Mammary epithelial cell (primary cell): Measurements from ENCODE around the gene LAMP5.

Experiments
- EZH2 ChIP-seq: IDR thresholded peaks from 2 replicates; pipeline ENCODE4 v1.6.1; 2012; ENCODE audit warnings: low read length, inconsistent platforms, borderline replicate concordance
- TF ChIP-seq, protein P1 (sequence below), 2 donors: IDR thresholded peaks in 1 of 2; conservative IDR thresholded peaks in 1 of 2; 2 replicates each; pipeline ENCODE4 v1.5.1; 2011 to 2012; ENCODE audit warnings: inconsistent platforms in 2 of 2, low read length in 2 of 2, mild to moderate bottlenecking in 2 of 2, control low read depth in 1 of 2, low read depth in 1 of 2; ENCODE audit not compliant: insufficient read depth in 1 of 2; ENCODE audit errors: extremely low read depth in 1 of 2

DNA sequence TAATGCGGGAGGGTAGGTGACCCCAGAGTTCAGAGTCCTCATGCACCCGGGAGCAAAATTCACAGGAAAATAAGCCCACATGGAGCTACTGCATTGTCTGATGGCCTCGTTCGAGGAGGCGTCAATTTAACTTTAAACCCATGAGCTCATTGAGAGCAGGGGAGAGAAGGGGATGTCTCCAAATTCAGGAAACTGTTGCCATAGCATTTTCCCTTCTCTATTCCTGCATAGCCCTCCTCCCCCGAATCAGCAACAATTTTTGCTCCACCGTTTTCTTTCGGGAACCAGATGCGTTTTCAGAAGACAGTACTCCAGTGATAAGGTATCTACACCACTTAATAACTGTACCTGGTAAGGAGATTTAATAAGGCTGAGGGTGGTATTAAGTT is 324 bp upstream of the LAMP5 start:
- TF ChIP-seq, protein P1, sequence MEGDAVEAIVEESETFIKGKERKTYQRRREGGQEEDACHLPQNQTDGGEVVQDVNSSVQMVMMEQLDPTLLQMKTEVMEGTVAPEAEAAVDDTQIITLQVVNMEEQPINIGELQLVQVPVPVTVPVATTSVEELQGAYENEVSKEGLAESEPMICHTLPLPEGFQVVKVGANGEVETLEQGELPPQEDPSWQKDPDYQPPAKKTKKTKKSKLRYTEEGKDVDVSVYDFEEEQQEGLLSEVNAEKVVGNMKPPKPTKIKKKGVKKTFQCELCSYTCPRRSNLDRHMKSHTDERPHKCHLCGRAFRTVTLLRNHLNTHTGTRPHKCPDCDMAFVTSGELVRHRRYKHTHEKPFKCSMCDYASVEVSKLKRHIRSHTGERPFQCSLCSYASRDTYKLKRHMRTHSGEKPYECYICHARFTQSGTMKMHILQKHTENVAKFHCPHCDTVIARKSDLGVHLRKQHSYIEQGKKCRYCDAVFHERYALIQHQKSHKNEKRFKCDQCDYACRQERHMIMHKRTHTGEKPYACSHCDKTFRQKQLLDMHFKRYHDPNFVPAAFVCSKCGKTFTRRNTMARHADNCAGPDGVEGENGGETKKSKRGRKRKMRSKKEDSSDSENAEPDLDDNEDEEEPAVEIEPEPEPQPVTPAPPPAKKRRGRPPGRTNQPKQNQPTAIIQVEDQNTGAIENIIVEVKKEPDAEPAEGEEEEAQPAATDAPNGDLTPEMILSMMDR (conservative IDR thresholded peaks at IDR 0.05 in 1 of 2, IDR thresholded peaks at IDR 0.05 in 1 of 2; ENCODE audit: extremely low read depth in 1 of 2, insufficient read depth in 1 of 2, low read depth in 1 of 2, low read length in 2 of 2) = no peak
- TF ChIP-seq EZH2 = peak; percentile 45
